ACHN (cell line): ENCODE data around the gene MUC15.
"Not testable (repeated sequence)": the region's sequence is repeated elsewhere in the genome, so short reads cannot be mapped to it uniquely, and the experiment has no call there.

ENCODE experiments used
- DNase-seq: peaks from one replicate; pipeline ENCODE4 v3.0.0-alpha.2; 2015
- in situ Hi-C: cut with HindIII; loops from 2 replicates; pipeline ENCODE4 v1.10.0; 2017; ENCODE audit warnings: low sequenced_read_pairs, low pct_ligation_motif_present, low pct_unique_long_range_greater_than_20kb

The MUC15 gene

GRCh38 chr11:26571861-26572654 lies at the start of gene MUC15:
TSS of gene MUC15 (minus strand) at chr11:26572263. CDS start at chr11:26567094, 5,169 bp downstream.
- in situ Hi-C loops: no loop called here
- DNase-seq: no peak

GRCh38 chr11:26621132-26621531 lies 49.1 kb upstream of the MUC15 start:
- peak; percentile 67 for DNase-seq
- in situ Hi-C loops: no loop called here

GRCh38 chr11:26620282-26621045 lies 48.4 kb upstream of the MUC15 start:
- in situ Hi-C loops: no loop called here
- no peak for DNase-seq

GRCh38 chr11:26618441-26618840 lies 46.4 kb upstream of the MUC15 start:
- DNase-seq: no peak
- in situ Hi-C loops: no loop called here

DNA sequence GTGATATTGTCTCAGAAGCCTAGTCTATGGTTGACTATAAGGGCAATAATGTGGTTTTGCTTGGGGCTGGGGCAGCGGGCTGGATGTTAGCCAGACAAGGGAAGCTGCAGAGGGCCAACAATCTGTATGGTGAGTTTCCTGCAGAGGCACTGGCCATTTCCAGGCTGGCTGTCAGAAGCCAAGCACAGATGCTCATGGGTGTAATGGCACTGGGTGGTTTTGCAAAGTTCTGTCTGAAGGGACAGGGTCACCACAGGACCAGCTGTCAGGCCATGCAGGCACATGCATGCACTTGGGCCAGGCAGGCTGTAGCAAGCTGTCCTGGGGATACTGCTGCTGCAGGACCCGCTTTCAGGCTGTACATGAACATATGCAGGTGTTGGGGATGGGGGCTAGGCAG lies 41.7 kb upstream of the MUC15 start:
- in situ Hi-C loops: no loop called here
- DNase-seq: no peak

GRCh38 chr11:26608507-26609146 lies 36.6 kb upstream of the MUC15 start:
- DNase-seq: no peak
- in situ Hi-C loops: no loop called here

DNA sequence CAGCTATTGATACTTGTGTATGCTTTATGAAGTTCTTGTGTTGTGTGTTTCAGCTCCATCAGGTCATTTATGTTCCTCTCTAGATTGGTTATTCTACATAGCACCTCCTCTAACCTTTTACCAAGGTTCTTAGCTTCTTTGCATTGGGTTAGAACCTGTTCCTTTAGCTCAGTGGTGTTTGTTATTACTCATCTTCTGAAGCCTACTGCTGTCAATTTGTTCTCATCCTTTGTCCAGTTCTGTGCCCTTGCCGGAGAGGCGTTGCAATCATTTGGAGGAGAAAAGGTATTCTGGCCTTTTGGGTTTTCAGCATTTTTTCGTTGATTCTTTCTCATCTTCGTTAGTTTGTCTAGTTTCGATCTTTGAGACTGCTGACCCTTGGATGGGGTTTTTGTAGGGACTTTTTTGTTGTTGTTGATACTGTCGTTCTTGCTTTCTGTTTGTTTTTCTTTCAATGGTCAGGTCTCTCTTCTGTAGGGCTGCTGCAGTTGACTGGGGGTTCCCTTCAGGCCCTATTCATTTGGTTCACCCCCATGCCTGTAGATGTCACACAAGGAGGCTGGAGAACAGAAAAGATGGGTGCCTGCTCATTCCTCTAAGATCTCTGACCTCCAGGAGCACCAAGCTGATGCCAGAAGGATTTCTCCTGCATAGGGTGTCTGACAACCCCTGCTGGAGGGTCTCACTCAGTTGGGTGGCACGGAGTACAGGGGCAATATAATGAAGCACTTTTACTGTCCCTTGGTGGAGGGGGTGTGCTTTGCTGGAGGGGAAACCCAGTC lies 35.9 kb upstream of the MUC15 start:
- no peak for DNase-seq
- in situ Hi-C loops: no loop called here

GRCh38 chr11:26599876-26600434 lies 27.9 kb upstream of the MUC15 start:
- no peak for DNase-seq
- in situ Hi-C loops: no loop called here

- in situ Hi-C loops: no loop called here
- no peak for DNase-seq
Observed at GRCh38 chr11:26599425-26599824, 27.4 kb upstream of the MUC15 start.

DNA sequence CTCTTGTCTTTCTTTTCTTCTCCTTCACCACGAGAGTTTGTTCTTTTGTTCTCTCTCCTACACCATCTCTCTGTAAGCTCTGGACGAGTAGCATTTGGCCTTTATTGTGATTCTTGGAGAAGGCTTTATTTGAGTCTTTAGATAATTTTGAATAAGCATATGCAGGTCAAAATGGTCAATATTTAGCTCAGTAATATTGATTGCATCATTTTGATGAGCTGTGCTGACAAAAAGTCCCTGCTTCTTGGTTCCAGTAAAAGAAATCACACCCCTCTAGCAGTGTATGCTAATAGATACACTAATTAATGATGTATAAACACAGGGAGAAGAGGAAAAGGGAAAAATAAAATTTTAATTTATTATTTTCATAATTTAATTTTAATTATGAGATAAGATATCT lies 25.8 kb upstream of the MUC15 start:
- DNase-seq: no peak

GRCh38 chr11:26597049-26597689 lies 25.1 kb upstream of the MUC15 start:
- in situ Hi-C loops, DNase-seq: not testable (repeated sequence)

More for the DNA sequence above, 25.8 kb upstream of the MUC15 start:
- in situ Hi-C loops: no loop called here

- not testable (repeated sequence) for DNase-seq
Observed at GRCh38 chr11:26595207-26595865, 23.3 kb upstream of the MUC15 start.

DNA sequence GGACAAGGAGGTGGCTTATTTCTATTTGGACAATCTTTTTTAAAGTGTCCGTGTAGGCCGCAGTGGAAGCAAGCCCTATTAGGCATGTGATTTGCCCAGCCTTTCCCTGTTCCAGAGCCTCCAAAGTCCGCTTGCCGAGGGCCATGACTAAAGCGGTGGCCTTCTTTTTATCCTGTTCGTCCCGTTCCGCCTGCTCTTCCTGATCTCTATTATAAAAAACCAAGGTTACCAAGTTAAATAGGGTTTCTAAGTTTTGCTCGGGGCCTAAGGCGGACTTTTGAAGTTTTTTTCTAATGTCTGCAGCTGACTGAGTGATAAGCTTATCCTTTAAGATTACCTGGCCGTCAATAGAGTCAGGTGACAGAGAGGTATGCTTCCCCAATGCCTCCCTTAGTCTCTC lies 21.6 kb upstream of the MUC15 start:
- in situ Hi-C loops: no loop called here
- no peak for DNase-seq

More at GRCh38 chr11:26595207-26595865, 23.3 kb upstream of the MUC15 start:
- in situ Hi-C loops: not testable (repeated sequence)

- DNase-seq: no peak
- in situ Hi-C loops: no loop called here
Observed at GRCh38 chr11:26587073-26587472, 15.0 kb upstream of the MUC15 start.

DNA sequence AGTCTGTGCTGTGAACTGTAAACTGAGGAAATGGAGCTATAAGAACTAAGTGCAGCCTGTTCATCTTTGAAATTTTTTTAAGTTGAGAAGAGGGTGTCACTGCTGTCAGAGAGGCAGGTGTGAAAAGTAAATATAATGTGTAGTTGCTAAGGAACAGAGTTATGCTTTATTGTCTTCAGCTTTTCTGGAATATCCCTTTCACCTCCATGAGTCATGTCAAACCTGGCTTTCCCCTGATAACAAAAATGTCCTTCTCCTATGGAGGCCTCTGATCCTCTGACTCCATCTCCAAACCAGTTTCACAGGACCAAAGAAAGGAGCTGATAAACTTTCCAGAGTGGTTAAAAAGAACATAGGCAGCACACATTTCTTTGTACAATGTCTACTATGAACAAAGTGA lies 12.8 kb upstream of the MUC15 start:
- DNase-seq: no peak
- in situ Hi-C loops: no loop called here

- no peak for DNase-seq
- in situ Hi-C loops: no loop called here
Observed at GRCh38 chr11:26583550-26583949, 11.5 kb upstream of the MUC15 start.

GRCh38 chr11:26580929-26581328 lies 8.9 kb upstream of the MUC15 start:
- in situ Hi-C loops: no loop called here

More at GRCh38 chr11:26580929-26581328, 8.9 kb upstream of the MUC15 start:
- DNase-seq: no peak
